HG03521 (cell line): ENCODE results near the gene DUS2.

Experiments used
- ATAC-seq: cut with Tn5 transposase; IDR thresholded peaks from one replicate; pipeline ENCODE4 v1.9.1; 2021; ENCODE audit warnings: mild to moderate bottlenecking, moderate library complexity; ENCODE audit not compliant: unreplicated experiment

Gene DUS2

GRCh38 chr16:68074850-68075555 is 51.9 kb downstream of the DUS2 start:
- ATAC-seq: peak; percentile 74

- ATAC-seq: no peak
These were observed 52.9 kb downstream of the DUS2 start for GRCh38 chr16:68075980-68076379.

- ATAC-seq: no peak
These were observed 53.5 kb downstream of the DUS2 start for GRCh38 chr16:68076560-68076959.

- no peak for ATAC-seq
These were observed 55.0 kb downstream of the DUS2 start for GRCh38 chr16:68077866-68078700.

GRCh38 chr16:68078701-68079375 is 55.8 kb downstream of the DUS2 start:
- ATAC-seq: no peak

GRCh38 chr16:68079376-68079625 is 56.2 kb downstream of the DUS2 start:
- no peak for ATAC-seq

- ATAC-seq: no peak
These were observed 56.7 kb downstream of the DUS2 start for GRCh38 chr16:68079626-68080344.

- ATAC-seq: no peak
These were observed 59.0 kb downstream of the DUS2 start for GRCh38 chr16:68081861-68082628.

GRCh38 chr16:68082629-68083238 is 59.6 kb downstream of the DUS2 start:
- no peak for ATAC-seq

GRCh38 chr16:68083239-68083781 is 60.2 kb downstream of the DUS2 start:
- no peak for ATAC-seq

GRCh38 chr16:68083861-68084503 is 60.9 kb downstream of the DUS2 start:
- no peak for ATAC-seq

- peak; percentile 50 for ATAC-seq
These were observed 61.6 kb downstream of the DUS2 start for GRCh38 chr16:68084504-68085258.

GRCh38 chr16:68085259-68086071 is 62.4 kb downstream of the DUS2 start, which contains the start of gene NFATC3:
Gene NFATC3, plus strand, starts transcription at chr16:68085370. Its CDS starts 312 bp downstream, at chr16:68085682.
- ATAC-seq: peak; percentile 70

- ATAC-seq: no peak
These were observed 63.3 kb downstream of the DUS2 start for GRCh38 chr16:68086336-68086841.

GRCh38 chr16:68086860-68087268 is 63.8 kb downstream of the DUS2 start:
- no peak for ATAC-seq

- no peak for ATAC-seq
These were observed 64.6 kb downstream of the DUS2 start for GRCh38 chr16:68087688-68088087.
